ENCODE data around the gene CHST6.

DNA sequence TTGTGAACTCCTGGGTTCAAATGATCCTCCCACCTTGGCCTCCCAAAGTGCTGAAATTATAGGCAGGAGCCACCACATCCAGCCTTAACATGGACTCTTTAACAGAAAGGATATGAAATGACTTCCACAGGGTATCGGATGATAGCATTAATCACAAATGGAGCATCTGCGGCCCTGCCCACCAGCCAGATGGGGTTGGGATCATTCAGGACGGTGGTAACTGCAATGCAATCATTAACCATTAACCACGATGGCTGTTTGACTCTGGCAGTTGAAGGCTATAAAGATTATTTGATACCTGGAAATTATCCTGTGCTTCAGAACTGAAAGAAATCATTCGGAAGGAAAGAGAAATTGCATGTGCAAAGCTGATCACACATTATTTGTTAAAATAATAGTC lies 46.0 kb upstream of the CHST6 start:
- TF ChIP-seq, protein P1, sequence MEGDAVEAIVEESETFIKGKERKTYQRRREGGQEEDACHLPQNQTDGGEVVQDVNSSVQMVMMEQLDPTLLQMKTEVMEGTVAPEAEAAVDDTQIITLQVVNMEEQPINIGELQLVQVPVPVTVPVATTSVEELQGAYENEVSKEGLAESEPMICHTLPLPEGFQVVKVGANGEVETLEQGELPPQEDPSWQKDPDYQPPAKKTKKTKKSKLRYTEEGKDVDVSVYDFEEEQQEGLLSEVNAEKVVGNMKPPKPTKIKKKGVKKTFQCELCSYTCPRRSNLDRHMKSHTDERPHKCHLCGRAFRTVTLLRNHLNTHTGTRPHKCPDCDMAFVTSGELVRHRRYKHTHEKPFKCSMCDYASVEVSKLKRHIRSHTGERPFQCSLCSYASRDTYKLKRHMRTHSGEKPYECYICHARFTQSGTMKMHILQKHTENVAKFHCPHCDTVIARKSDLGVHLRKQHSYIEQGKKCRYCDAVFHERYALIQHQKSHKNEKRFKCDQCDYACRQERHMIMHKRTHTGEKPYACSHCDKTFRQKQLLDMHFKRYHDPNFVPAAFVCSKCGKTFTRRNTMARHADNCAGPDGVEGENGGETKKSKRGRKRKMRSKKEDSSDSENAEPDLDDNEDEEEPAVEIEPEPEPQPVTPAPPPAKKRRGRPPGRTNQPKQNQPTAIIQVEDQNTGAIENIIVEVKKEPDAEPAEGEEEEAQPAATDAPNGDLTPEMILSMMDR (IDR thresholded peaks at IDR 0.05) = no peak
- TF ChIP-seq POLR2AphosphoS5 (IDR thresholded peaks at IDR 0.05) (no peak), EP300 (IDR thresholded peaks at IDR 0.05) (no peak)

All from gastroesophageal sphincter (tissue), 3 donors.